Stimulated activated CD8-positive, alpha-beta memory T cell treated with anti-CD3 and anti-CD28 coated beads, Interleukin-15, amount 100 ng/mL, for 24 hours (primary cell): ENCODE measurements around the gene DYSF.
"Not testable (repeated sequence)": the region's sequence is repeated elsewhere in the genome, so short reads cannot be mapped to it uniquely, and the experiment has no call there.

Source experiments
- DNase-seq: peaks from one replicate; pipeline ENCODE4 v3.0.0-alpha.2; 2020; ENCODE audit warnings: low read depth

DYSF gene

DNA sequence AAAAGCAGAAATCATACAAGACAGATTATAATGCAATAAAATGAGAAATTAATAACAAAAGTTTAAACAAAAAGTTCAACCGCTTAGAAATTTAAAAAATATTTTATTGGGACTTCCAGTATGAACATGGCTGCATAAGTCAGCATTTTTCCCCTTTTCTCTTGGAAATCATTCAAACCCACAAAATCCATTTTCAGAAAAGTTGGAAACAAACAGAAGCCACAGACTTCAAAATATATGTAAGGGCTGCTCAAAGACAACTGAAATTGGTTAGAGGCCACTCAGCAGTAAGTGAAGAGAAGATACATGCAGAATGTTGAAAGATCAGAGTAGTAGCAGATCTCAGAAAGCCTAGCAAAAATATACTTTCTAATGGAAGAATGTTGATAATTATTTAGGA is 194.0 kb downstream of the DYSF start:
- no peak for DNase-seq

GRCh38 chr2:71655498-71655897 is 202.1 kb downstream of the DYSF start:
- no peak for DNase-seq

DNA sequence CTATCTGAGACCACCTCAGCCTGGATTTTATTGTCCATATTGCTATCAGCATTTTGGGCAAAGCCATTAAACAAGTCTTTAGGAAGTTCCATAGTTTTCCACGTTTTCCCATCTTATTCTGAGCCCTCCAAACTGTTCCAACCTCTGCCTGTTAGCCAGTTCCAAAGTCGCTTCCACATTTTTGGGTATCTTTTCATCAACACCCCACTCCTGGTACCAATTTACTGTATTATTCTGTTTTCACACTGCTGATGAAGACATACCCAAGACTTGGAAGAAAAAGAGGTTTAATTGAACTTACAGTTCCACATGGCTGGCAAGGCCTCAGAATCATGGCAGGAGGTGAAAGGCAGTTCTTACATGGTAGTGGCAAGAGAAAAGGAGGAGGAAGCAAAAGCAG is 204.9 kb downstream of the DYSF start:
- not testable (repeated sequence) for DNase-seq

DNA sequence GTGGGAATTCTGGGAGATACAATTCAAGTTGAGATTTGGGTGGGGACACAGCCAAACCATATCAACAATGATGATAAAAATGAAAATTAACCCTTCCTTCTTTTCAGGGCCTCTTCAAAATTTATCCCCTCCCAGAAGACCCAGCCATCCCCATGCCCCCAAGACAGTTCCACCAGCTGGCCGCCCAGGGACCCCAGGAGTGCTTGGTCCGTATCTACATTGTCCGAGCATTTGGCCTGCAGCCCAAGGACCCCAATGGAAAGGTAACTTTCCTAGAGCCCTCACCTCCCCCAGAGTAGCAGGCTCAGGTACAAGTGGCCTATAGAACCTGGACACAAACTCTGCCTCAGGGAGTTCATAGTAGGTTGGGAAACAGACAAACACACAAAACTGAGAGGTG is 205.4 kb downstream of the DYSF start:
- DNase-seq = no peak

- DNase-seq = no peak
Measured at GRCh38 chr2:71659868-71660518, 206.6 kb downstream of the DYSF start.

DNA sequence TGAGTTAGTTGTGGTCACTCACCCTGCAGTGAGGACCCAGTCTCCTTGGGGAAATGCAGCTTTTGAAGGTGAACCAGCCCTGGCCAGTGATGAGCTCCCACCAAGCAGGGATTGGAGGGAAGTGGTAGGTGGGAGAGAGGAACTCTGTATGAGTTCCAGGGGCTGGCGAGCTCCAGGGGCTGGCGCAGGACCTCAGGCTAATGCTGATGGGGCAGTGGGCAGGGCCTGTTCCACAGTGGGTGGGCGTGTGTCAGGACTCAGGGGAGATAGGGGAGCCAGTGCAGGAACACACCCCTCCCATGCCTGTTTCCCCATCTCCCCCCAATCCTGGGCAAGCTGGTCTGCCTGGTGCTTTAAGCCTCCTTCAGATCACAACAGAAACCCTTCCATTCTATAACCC is 208.4 kb downstream of the DYSF start:
- DNase-seq = no peak

- DNase-seq = no peak
Measured at GRCh38 chr2:71662665-71663394, 209.5 kb downstream of the DYSF start.

- no peak for DNase-seq
Measured at GRCh38 chr2:71664161-71664560, 210.8 kb downstream of the DYSF start.

DNA sequence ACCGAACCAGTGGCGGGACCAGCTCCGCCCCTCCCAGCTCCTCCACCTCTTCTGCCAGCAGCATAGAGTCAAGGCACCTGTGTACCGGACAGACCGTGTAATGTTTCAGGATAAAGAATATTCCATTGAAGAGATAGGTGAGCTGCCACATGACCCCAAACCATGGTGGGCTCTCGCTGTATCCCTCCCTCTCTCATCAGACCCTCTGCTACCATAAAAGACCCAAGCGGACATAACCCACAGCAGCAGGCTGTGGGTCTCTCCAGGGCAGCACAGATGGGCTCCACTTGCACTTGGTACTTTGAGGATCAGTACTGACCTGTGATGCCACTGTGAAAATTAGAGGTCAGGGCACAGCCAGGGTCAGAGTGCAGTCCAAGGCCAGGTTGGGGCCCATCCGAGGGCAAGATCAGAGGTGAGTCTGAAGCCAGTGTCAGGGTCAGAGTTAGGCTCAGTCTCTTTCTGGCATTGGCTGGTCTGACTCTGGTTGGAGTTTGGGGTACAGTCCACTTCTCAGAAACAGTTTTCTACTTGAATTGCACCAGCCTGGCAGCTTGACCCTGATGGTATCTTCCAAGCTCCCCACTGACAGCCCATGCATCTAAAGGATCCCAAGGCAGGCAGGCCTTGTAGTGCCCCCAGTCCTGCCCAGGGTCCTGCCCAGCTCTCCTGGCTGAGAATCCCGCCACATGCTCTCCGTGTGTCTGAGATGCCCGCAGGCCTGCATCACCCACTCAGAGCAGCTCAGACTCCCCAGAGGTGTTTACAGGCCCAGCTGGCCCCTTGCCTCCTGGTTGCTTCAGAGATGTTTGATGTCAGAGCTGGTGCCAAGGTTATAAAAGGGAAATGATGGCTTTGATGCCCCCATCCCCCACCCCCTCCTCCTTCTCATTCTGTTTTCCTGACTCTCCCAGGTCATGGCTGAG is 212.1 kb downstream of the DYSF start:
- no peak for DNase-seq

- DNase-seq = no peak
Measured at GRCh38 chr2:71666094-71666474, 212.7 kb downstream of the DYSF start.

GRCh38 chr2:71667256-71668182 is 214.2 kb downstream of the DYSF start:
- no peak for DNase-seq

DNA sequence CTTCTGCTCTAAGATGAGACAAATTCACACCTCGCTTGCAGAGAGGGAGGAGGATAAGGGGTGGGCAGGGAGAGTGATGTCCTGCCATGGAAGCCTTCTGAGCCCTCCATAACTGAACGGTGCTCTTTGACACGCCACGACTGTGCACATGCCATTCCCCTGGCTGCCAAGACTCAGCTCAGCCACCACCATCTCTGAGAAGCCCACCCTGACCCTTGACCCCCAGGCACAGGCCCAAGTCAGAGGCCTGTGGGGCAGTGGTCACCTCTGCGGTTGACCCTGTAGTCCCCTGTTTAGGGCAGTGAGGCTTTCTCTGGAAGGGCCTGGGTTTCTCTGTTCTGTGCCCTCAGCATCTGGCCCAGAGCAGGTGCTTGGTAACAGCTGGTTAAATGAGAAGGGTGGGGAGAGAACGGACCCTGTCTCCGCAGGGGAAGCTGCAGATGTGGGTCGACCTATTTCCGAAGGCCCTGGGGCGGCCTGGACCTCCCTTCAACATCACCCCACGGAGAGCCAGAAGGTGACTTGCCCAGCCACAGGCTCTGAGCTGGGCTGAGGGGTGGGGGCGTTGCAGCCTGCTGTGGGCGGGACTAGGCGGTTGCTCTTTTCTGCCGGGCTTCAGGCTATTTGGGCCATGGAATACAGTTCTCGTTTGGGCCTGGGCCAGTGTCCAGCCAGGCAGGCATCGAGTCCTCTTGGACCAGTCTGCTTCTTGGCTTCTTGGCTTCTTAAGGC is 215.1 kb downstream of the DYSF start:
- DNase-seq = no peak

GRCh38 chr2:71669058-71669456 is 215.7 kb downstream of the DYSF start:
- DNase-seq = no peak

GRCh38 chr2:71669628-71670429 is 216.5 kb downstream of the DYSF start:
- no peak for DNase-seq

DNA sequence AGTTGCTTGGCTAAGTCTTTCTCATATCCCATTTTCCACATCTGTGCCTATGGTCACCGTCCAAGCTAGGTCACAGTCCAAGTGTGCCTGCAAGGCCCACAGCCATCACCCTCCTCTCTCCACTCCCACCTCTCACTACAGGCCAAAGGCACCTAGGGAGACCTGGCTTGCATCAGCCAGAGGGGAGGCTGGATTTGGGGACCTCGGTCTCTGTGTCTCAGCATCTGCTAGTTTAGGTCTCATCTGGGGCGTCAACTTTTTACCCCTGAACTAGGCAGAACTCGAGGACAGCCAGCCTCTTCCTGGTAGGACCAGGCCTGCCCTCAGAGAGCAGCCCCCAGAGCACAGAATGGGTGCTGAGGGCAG is 217.1 kb downstream of the DYSF start:
- DNase-seq = no peak

DNA sequence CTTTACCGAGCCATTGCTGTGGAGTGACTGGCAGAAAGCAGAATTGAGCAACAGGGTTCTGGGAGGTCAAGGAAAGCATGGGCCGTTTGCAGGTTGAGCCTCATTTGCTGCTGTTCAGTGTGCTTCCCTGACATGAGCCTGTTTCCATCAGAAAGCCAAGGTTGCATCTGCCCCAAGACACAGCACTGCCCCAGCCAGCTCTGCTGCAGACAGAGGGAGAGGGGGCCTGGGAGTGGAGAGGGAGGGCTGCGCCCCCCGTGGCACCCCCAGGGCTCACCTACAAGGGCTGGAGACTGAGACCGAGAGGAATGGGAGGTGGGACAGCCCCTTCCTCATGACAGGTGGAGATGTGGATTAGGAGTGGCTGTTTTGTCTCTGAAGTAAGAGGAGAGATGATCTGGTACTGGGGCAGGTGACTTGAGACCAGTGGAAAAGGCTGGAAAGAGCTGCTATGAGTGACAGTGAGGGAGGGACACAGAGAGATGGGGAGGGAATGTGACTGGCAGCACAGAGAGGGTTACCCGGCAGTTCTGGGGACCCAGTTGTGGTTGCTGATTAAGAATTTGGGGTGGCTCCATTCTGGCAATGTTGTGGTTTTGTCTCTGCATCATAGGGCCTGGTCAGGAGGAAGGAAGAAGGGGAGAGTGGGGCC is 218.0 kb downstream of the DYSF start:
- no peak for DNase-seq

GRCh38 chr2:71671895-71672825 is 218.8 kb downstream of the DYSF start:
- no peak for DNase-seq
